Coronary artery (tissue), 2 donors: ENCODE data around the gene FFAR1.
"Not testable (repeated sequence)": the region's sequence is repeated elsewhere in the genome, so short reads cannot be mapped to it uniquely, and the experiment has no call there.

ENCODE experiments used
- DNase-seq: peaks from one replicate; pipeline ENCODE4 v3.0.0-alpha.2; 2017; ENCODE audit warnings: low spot score
- H3K27ac ChIP-seq, 2 donors: fragments of 200-600 bp; sonication (generic); one replicate each; pipeline ENCODE4 v1.5.1; 2016 to 2019
- H3K4me3 ChIP-seq: fragments of 200-600 bp; sonication (generic); 2 replicates; pipeline ENCODE4 v1.5.1; 2016; ENCODE audit warnings: mild to moderate bottlenecking, moderate library complexity
- TF ChIP-seq, protein P1 (sequence below): fragments of 200-600 bp; sonication (generic); IDR thresholded peaks from one replicate; pipeline ENCODE4 v1.5.1; 2019; ENCODE audit warnings: antibody characterized with exemption

FFAR1 gene

DNA sequence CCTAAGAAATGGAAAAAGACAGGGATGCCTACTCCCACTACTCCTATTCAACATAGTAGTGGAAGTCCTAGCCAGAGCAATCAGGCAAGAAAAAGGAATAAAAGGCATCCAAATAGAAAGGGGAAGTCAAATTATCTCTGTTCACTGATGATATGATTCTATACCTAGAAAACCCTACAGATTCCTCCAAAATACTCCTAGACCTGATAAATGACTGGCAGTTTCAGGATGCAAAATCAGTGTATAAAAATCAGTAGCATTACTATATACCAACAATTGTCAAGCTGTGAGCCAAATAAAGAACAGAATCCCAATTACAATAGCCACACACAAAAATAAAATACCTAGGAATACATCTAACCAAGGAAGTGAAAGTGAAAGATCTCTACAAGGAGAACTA, 21.8 kb downstream of the FFAR1 start:
- TF ChIP-seq, protein P1, sequence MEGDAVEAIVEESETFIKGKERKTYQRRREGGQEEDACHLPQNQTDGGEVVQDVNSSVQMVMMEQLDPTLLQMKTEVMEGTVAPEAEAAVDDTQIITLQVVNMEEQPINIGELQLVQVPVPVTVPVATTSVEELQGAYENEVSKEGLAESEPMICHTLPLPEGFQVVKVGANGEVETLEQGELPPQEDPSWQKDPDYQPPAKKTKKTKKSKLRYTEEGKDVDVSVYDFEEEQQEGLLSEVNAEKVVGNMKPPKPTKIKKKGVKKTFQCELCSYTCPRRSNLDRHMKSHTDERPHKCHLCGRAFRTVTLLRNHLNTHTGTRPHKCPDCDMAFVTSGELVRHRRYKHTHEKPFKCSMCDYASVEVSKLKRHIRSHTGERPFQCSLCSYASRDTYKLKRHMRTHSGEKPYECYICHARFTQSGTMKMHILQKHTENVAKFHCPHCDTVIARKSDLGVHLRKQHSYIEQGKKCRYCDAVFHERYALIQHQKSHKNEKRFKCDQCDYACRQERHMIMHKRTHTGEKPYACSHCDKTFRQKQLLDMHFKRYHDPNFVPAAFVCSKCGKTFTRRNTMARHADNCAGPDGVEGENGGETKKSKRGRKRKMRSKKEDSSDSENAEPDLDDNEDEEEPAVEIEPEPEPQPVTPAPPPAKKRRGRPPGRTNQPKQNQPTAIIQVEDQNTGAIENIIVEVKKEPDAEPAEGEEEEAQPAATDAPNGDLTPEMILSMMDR: no peak
- H3K4me3 ChIP-seq: no peak overlapping the region
- no peak overlapping the region for H3K27ac ChIP-seq
- DNase-seq: no peak

DNA sequence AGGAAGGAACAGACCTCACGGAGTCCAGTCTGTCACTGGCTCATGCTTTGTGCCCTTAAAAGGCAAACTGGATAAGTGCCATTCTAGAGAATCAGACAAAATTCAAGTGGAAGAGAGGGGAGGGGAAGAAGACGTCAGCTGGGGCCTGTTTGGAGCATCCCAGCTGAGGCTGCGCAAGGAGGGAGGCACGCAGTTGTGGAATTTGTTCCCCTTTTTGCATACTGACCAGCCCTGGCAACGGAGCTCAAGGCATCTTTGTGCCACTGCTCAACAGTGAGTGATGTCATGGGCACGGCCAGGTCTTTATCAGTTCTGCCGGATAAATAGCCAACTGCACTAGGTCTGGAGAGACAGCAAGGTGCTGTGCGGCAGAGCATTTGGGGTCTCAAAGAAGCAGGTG, 23.0 kb downstream of the FFAR1 start, which contains the start of gene GPR42:
GPR42 (plus strand) TSS at position 347 of the 400 bp plus-strand sequence. CDS start 292 bp downstream, outside the sequence.
- H3K4me3 ChIP-seq: no peak within 1 kb of the TSS
- no peak for DNase-seq
- H3K27ac ChIP-seq: no peak within 1 kb of the TSS
- TF ChIP-seq, protein P1: no peak

DNA sequence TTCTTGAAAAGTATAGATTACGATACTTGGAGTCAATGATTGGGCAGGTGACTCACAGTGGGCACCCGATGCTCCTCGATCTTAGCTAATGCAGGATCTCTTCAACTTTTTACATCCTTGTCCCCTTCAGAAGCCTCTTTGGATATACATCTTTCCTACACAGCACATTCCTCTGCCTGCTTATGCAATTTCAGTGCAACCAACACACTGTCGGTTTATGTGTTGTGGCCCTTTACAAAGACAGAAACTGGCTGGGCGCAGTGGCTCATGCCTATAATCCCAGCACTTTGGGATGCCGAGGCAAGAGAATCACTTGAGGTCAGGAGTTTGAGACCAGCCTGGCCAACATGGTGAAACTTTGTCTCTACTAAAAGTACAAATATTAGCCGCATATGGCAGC, 25.8 kb downstream of the FFAR1 start:
- Histone ChIP-seq H3K27ac (no peak overlapping the region), H3K4me3 (no peak overlapping the region)
- no peak for DNase-seq
- TF ChIP-seq, protein P1: no peak

DNA sequence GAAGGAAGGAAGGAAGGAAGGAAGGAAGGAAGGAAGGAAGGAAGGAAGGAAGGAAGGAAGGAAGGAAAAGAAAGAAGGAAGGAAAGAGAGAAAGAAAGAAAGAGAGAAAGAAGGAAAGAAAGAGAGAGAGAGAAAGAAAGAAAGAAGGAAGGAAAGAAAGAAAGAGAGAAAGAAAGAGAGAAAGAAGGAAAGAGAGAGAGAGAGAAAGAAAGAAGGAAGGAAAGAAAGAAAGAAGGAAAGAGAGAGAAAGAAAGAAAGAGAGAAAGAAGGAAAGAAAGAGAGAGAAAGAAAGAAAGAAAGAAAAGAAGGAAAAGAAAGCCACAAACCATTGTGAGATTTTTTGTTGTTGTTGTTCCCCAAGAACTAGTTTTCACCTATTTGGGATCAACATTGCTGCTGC, 26.3 kb downstream of the FFAR1 start:
- not testable (repeated sequence) for H3K27ac ChIP-seq, H3K4me3 ChIP-seq, DNase-seq

DNA sequence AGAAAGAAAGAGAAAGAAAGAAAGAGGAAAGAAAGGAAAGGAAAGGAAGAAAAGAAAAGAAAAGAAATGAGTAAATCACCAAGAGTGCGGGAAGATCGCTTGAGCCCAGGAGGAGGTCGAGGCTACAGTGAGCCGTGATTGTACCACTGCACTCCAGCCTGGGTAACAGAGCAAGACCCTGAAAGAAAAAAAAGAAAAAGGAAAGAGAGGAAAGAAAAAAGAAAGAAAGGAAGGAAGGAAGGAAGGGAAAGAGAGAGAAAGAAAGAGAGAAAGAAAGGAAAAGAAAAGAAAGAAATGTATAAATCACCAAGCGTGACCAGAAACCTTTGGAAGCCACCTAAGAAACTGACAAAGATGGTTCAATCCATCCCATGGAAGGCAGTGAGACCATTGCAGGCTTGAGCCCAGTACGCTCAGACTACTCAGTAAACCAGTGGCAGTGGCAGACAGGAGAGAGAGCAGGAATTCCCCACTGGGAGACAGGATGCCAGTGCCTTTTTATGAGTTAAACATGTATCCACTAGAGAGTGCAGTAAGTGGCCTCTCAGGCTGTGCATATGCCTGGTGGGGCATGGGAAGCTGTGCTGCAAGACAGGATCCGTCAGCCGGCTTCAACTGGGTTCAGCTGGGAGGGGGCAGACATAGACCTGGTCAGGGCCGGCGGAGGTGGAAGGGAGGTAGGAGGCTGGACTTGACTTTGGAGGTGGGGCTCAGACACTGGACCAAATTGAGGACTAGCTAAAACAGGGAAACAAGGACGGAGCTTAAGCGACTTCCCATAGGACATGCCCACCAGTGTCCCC, 28.0 kb downstream of the FFAR1 start:
- no peak overlapping the region for H3K27ac ChIP-seq
- no peak for DNase-seq
- H3K4me3 ChIP-seq: no peak overlapping the region
- TF ChIP-seq, protein P1: no peak

DNA sequence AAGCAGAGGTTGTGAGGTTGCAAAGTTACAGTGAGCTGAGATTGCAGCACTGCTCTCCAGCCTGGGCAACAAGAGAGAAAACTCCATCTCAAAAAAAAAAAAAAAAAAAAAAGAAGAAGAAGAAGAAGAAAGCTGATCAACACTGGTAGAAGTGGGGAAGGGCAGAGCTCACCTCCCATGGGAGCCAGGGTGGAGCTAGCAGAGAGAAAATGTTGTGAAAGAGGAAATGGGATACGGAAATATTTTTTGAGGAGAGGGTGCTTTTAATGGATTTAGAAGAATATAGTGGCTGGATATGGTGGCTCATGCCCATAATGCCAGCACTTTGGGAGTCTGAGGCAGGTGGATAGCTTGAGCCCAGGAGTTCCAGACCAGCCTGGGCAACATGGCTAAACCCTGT, 30.0 kb downstream of the FFAR1 start:
- no peak overlapping the region for H3K4me3 ChIP-seq
- no peak overlapping the region for H3K27ac ChIP-seq
- TF ChIP-seq, protein P1: no peak
- no peak for DNase-seq

DNA sequence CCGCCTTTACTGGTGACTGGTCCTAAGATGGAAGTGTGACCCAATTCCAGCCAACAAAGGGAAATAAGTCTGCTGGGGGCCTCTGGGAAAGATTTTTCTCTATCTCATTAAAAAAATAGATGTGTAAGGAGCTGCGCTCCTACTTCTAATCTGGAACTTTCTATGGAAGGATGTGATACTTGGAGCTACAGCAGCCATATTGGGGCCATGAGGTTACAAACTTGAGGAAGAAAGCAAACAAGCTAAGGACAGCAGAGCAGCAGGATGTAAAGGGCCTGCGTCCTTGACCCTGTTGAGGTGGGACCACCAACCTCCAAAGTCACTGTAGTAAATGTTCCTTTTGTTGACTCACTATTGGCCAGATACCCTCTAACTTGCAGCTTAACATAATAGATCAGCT, 30.7 kb downstream of the FFAR1 start:
- TF ChIP-seq, protein P1: no peak
- Histone ChIP-seq H3K27ac (no peak overlapping the region), H3K4me3 (no peak overlapping the region)
- no peak for DNase-seq

DNA sequence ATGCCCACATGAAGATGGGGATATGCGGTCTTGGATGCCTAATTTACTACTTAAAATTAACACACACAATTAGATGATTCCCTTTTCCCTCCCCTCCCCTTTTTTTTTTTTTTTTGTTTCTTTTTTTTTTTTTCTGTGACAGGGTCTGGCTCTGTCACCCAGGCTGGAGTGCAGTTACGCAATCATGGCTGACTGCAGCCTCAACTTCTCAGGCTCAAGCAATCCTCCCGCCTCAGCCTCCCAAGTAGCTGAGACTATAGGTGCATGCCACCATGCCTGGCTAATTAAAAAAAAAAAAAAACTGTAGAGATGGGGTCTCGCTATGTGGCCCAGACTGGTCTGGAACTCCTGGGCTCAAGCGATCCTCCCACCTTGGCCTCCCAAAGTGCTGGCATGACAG, 31.8 kb downstream of the FFAR1 start:
- DNase-seq, H3K4me3 ChIP-seq, H3K27ac ChIP-seq: not testable (repeated sequence)
